Activated CD8-positive, alpha-beta memory T cell treated with anti-CD3 and anti-CD28 coated beads, Interleukin-2, amount 10 ng/mL, durations not matched to agents 7 days and 5 days (primary cell): Measurements from ENCODE around the gene NIPAL1. TPM values are rescaled to one million over a fixed set of nuclear protein-coding genes. Genes with fewer than 3 reads are reported as not detected.
"Not testable (repeated sequence)": the region's sequence is repeated elsewhere in the genome, so short reads cannot be mapped to it uniquely, and the experiment has no call there.

ENCODE experiments used
- ATAC-seq: fragments of 150-1000 bp; cut with Tn5 transposase; one replicate; pipeline ENCODE4 v1.10.0; 2021; ENCODE audit warnings: moderate library complexity
- CTCF ChIA-PET: fragments of 350-600 bp; sonication (Branson Sonifier 250); formaldehyde crosslinking; loops from one replicate; lab custom pipeline; 2021; ENCODE audit warnings: antibody characterized with exemption; lab: Charles Lee
- DNase-seq: peaks from one replicate; pipeline ENCODE4 v3.0.0-alpha.2; 2020
- H3K27ac Mint-ChIP-seq: one replicate; pipeline ENCODE4 v1.8.0; 2021; ENCODE audit warnings: mild to moderate bottlenecking, mixed read lengths
- H3K27me3 Mint-ChIP-seq: one replicate; pipeline ENCODE4 v1.8.0; 2021; ENCODE audit warnings: mixed read lengths
- H3K36me3 Mint-ChIP-seq: one replicate; pipeline ENCODE4 v1.8.0; 2021; ENCODE audit warnings: mild to moderate bottlenecking, mixed read lengths
- H3K4me1 Mint-ChIP-seq: one replicate; pipeline ENCODE4 v1.8.0; 2021; ENCODE audit warnings: mixed read lengths
- H3K4me3 Mint-ChIP-seq: one replicate; pipeline ENCODE4 v1.8.0; 2021; ENCODE audit warnings: mild to moderate bottlenecking, moderate library complexity, mixed read lengths
- H3K9me3 Mint-ChIP-seq: one replicate; pipeline ENCODE4 v1.8.0; 2022; ENCODE audit warnings: low read depth, mixed read lengths
- total RNA-seq, 2 experiments: library from RNA; stranded (reverse); gene quantifications; one replicate each; pipeline ENCODE4 v1.2.3, GENCODE V29; 2021

The NIPAL1 gene
- 1 to 10 TPM in 1 of 2 experiments, under 1 TPM in 1; 0.35 to 1.4 TPM for total RNA-seq

GRCh38 chr4:48016141-48017107 lies at the start of gene NIPAL1, which contains the start of gene CNGA1:
Gene NIPAL1 (plus strand): TSS chr4:48016772. CDS start chr4:48016840, 68 bp downstream.
Gene CNGA1 (minus strand): TSS chr4:48016681. CDS start chr4:47952689, 63,992 bp downstream.
- peaks cover 11% of the 10 kb centered on the region for H3K4me1 Mint-ChIP-seq
- no peaks in the 10 kb centered on the region for H3K36me3 Mint-ChIP-seq
- ATAC-seq (peak; percentile 96), DNase-seq (peak; percentile 58)
- H3K27me3 Mint-ChIP-seq = peaks cover 73% of the 10 kb centered on the region
- H3K4me3 Mint-ChIP-seq = peak within 1 kb of the TSS; percentile 71
- no peaks in the 10 kb centered on the region for H3K9me3 Mint-ChIP-seq
- CTCF ChIA-PET = no interaction called here
- H3K27ac Mint-ChIP-seq = no peak within 1 kb of the TSS

- ATAC-seq (no peak), DNase-seq (no peak)
- no peaks in the 10 kb centered on the region for H3K27me3 Mint-ChIP-seq
- no peaks in the 10 kb centered on the region for H3K36me3 Mint-ChIP-seq
- no peak overlapping the region for H3K4me3 Mint-ChIP-seq
- no peaks in the 10 kb centered on the region for H3K9me3 Mint-ChIP-seq
- CTCF ChIA-PET = no interaction called here
- H3K27ac Mint-ChIP-seq = no peak overlapping the region
- H3K4me1 Mint-ChIP-seq = no peaks in the 10 kb centered on the region
These were observed 47.7 kb upstream of the NIPAL1 start for GRCh38 chr4:47968847-47969246.

- Mint-ChIP-seq H3K36me3 (no peaks in the 10 kb centered on the region), H3K4me1 (no peaks in the 10 kb centered on the region), H3K27ac (no peak overlapping the region), H3K9me3 (no peaks in the 10 kb centered on the region), H3K4me3 (no peak overlapping the region), H3K27me3 (no peaks in the 10 kb centered on the region)
- DNase-seq (no peak), ATAC-seq (no peak)
- CTCF ChIA-PET = no interaction called here
These were observed 44.4 kb upstream of the NIPAL1 start for GRCh38 chr4:47972181-47972580.

GRCh38 chr4:47972721-47973120 lies 43.9 kb upstream of the NIPAL1 start:
- H3K36me3 Mint-ChIP-seq = no peaks in the 10 kb centered on the region
- H3K4me3 Mint-ChIP-seq = no peak overlapping the region
- no peaks in the 10 kb centered on the region for H3K9me3 Mint-ChIP-seq
- DNase-seq (no peak), ATAC-seq (no peak)
- H3K27ac Mint-ChIP-seq = no peak overlapping the region
- no peaks in the 10 kb centered on the region for H3K4me1 Mint-ChIP-seq
- CTCF ChIA-PET = no interaction called here
- H3K27me3 Mint-ChIP-seq = no peaks in the 10 kb centered on the region

GRCh38 chr4:47974566-47974965 lies 42.0 kb upstream of the NIPAL1 start:
- Mint-ChIP-seq H3K4me3 (no peak overlapping the region), H3K27ac (no peak overlapping the region), H3K9me3 (no peaks in the 10 kb centered on the region), H3K27me3 (no peaks in the 10 kb centered on the region), H3K36me3 (no peaks in the 10 kb centered on the region), H3K4me1 (no peaks in the 10 kb centered on the region)
- no peak for ATAC-seq
- no peak for DNase-seq
- CTCF ChIA-PET = no interaction called here

GRCh38 chr4:47990145-47990544 lies 26.4 kb upstream of the NIPAL1 start:
- peaks cover 16% of the 10 kb centered on the region for H3K27me3 Mint-ChIP-seq
- H3K36me3 Mint-ChIP-seq = no peaks in the 10 kb centered on the region
- no peak overlapping the region for H3K27ac Mint-ChIP-seq
- H3K4me1 Mint-ChIP-seq = no peaks in the 10 kb centered on the region
- DNase-seq (no peak), ATAC-seq (no peak)
- peaks cover 9% of the 10 kb centered on the region for H3K9me3 Mint-ChIP-seq
- H3K4me3 Mint-ChIP-seq = no peak overlapping the region
- CTCF ChIA-PET = no interaction called here

- ATAC-seq, H3K4me1 Mint-ChIP-seq, DNase-seq, H3K27ac Mint-ChIP-seq, H3K36me3 Mint-ChIP-seq, H3K27me3 Mint-ChIP-seq, H3K9me3 Mint-ChIP-seq, H3K4me3 Mint-ChIP-seq, CTCF ChIA-PET: not testable (repeated sequence)
These were observed 24.1 kb upstream of the NIPAL1 start for GRCh38 chr4:47992475-47992874.

- H3K27ac Mint-ChIP-seq = no peak overlapping the region
- H3K36me3 Mint-ChIP-seq = peaks cover 5% of the 10 kb centered on the region
- peaks cover 8% of the 10 kb centered on the region for H3K9me3 Mint-ChIP-seq
- peaks cover 8% of the 10 kb centered on the region for H3K27me3 Mint-ChIP-seq
- H3K4me1 Mint-ChIP-seq = no peaks in the 10 kb centered on the region
- CTCF ChIA-PET = no interaction called here
- no peak overlapping the region for H3K4me3 Mint-ChIP-seq
- DNase-seq (no peak), ATAC-seq (no peak)
These were observed 20.6 kb upstream of the NIPAL1 start for GRCh38 chr4:47996021-47996420.

- CTCF ChIA-PET = interaction anchor here (1.1 to 1.9 kb wide), 3 partner anchors 16 to 137 kb away, joined by 4 to 11 read pairs (median 5); no protein-coding TSS in a partner anchor
- no peak for DNase-seq
- Mint-ChIP-seq H3K27ac (no peak overlapping the region), H3K4me3 (no peak overlapping the region), H3K36me3 (peaks cover 11% of the 10 kb centered on the region), H3K4me1 (no peaks in the 10 kb centered on the region), H3K27me3 (peaks cover 9% of the 10 kb centered on the region), H3K9me3 (peaks cover 7% of the 10 kb centered on the region)
- ATAC-seq = no peak
These were observed 14.3 kb upstream of the NIPAL1 start for GRCh38 chr4:48002267-48002666.

GRCh38 chr4:48003568-48003967 lies 13.0 kb upstream of the NIPAL1 start:
- not testable (repeated sequence) for H3K36me3 Mint-ChIP-seq, H3K27me3 Mint-ChIP-seq, H3K9me3 Mint-ChIP-seq, H3K27ac Mint-ChIP-seq, H3K4me3 Mint-ChIP-seq, ATAC-seq, H3K4me1 Mint-ChIP-seq
- CTCF ChIA-PET = interaction anchor here (1.5 to 1.9 kb wide), 3 partner anchors 15 to 136 kb away, joined by 4 to 11 read pairs (median 6); no protein-coding TSS in a partner anchor
- DNase-seq = peak; percentile 52

- Mint-ChIP-seq H3K36me3 (peaks cover 7% of the 10 kb centered on the region), H3K4me1 (no peaks in the 10 kb centered on the region), H3K27me3 (peaks cover 4% of the 10 kb centered on the region), H3K9me3 (peaks cover 7% of the 10 kb centered on the region), H3K4me3 (no peak overlapping the region), H3K27ac (no peak overlapping the region)
- ATAC-seq (no peak), DNase-seq (no peak)
- CTCF ChIA-PET = no interaction called here
These were observed 10.8 kb upstream of the NIPAL1 start for GRCh38 chr4:48005781-48006180.

- H3K4me3 Mint-ChIP-seq = no peak overlapping the region
- DNase-seq (no peak), ATAC-seq (no peak)
- peaks cover 10% of the 10 kb centered on the region for H3K27me3 Mint-ChIP-seq
- H3K4me1 Mint-ChIP-seq = no peaks in the 10 kb centered on the region
- H3K9me3 Mint-ChIP-seq = peaks cover 7% of the 10 kb centered on the region
- H3K27ac Mint-ChIP-seq = no peak overlapping the region
- H3K36me3 Mint-ChIP-seq = peaks cover 7% of the 10 kb centered on the region
- CTCF ChIA-PET = no interaction called here
These were observed 8.5 kb upstream of the NIPAL1 start for GRCh38 chr4:48008021-48008596.

- H3K9me3 Mint-ChIP-seq, H3K27ac Mint-ChIP-seq, H3K36me3 Mint-ChIP-seq, H3K4me1 Mint-ChIP-seq, H3K4me3 Mint-ChIP-seq, DNase-seq, ATAC-seq: not testable (repeated sequence)
- H3K27me3 Mint-ChIP-seq = peaks cover 32% of the 10 kb centered on the region
- CTCF ChIA-PET = interaction anchor here (1.0 to 1.1 kb wide), 2 partner anchors 77 to 84 kb away, joined by 3 read pairs; no protein-coding TSS in a partner anchor
These were observed 5.7 kb upstream of the NIPAL1 start for GRCh38 chr4:48010906-48011305.
